ENCODE data around the gene GLT8D1.
"Not testable (repeated sequence)": the region's sequence is repeated elsewhere in the genome, so short reads cannot be mapped to it uniquely, and the experiment has no call there.

The GLT8D1 gene

GRCh38 chr3:52679811-52680210 is 25.8 kb downstream of the GLT8D1 start:
- DNase-seq: no peak

- no peak for DNase-seq
These were observed 26.4 kb downstream of the GLT8D1 start for GRCh38 chr3:52679199-52679538.

GRCh38 chr3:52678265-52679198 is 27.1 kb downstream of the GLT8D1 start:
- DNase-seq: no peak

GRCh38 chr3:52676201-52676600 is 29.4 kb downstream of the GLT8D1 start:
- DNase-seq: not testable (repeated sequence)

- DNase-seq: no peak
These were observed 33.9 kb downstream of the GLT8D1 start for GRCh38 chr3:52671676-52672075.

GRCh38 chr3:52670621-52671521 is 34.7 kb downstream of the GLT8D1 start:
- no peak for DNase-seq

- DNase-seq: no peak
These were observed 42.5 kb downstream of the GLT8D1 start for GRCh38 chr3:52663098-52663497.

GRCh38 chr3:52660046-52660445 is 45.5 kb downstream of the GLT8D1 start:
- no peak for DNase-seq

GRCh38 chr3:52655895-52656294 is 49.7 kb downstream of the GLT8D1 start:
- DNase-seq: no peak

- DNase-seq: no peak
These were observed 54.0 kb downstream of the GLT8D1 start for GRCh38 chr3:52651592-52651991.

- DNase-seq: no peak
These were observed 55.2 kb downstream of the GLT8D1 start for GRCh38 chr3:52650439-52650838.

DNA sequence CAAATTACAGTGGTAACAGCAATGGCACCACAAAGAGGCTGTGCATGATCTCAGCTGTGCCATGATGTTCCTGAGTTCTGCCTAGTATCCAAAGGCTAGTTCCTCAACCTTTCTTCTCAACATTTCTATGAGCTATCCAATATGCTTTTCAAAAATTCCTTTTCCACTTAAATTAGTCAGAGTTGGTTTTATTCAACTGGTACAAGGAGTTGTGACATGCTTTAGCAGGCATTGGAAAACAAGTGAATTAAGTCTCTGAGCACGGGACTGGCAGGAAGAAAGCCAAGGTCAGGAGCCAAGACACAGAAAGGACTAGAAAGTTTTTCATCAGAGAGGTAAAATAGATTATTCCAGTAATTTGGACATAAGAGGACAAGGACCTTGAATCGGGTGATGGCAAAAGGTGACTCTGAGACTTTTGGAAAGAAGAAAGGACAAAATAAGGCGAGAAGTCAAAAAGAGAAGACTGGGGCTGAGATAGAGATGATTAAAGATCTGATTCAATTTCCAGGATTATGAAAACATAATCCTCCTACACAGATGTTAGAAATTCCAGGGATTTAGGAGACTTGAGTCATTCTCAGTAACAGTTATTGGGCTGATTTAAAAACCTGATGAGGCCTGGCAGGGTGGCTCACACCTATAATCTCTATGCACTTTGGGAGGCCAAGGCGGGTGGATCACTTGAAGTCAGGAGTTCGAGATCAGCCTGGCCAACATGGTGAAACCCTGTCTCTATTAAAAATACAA is 56.0 kb downstream of the GLT8D1 start:
- no peak for DNase-seq

DNA sequence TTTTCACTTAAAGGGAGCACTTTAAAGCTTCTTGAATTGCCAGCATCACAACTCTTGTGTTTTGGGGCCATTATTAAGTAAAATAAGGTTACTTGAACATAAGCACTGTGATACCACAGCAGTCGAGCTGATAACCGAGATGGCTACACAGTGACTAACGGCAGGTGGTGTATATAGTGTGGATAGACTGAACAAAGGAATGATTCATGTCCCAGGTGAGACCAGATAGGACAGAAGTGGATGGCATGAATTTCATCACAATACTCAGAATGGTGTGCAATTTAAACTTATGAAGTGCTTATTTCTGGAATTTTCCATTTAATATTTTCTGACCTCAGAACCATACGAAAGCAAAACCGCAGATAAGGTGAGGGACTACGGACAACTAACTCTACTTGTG is 60.0 kb downstream of the GLT8D1 start:
- DNase-seq: no peak
